Neural progenitor cell (in vitro differentiated cells): ENCODE data around the gene NDUFB10.

Experiments
- EZH2 ChIP-seq: fragments of 200-600 bp; sonication (generic); IDR thresholded peaks from 2 replicates; pipeline ENCODE4 v1.6.1; 2017; ENCODE audit warnings: antibody characterized with exemption, mild to moderate bottlenecking, moderate library complexity
- EZH2phosphoT487 ChIP-seq: fragments of 200-600 bp; sonication (generic); IDR thresholded peaks from 2 replicates; pipeline ENCODE4 v1.6.1; 2017; ENCODE audit warnings: antibody characterized with exemption
- TF ChIP-seq, protein P1 (sequence below): fragments of 200-600 bp; sonication (generic); IDR thresholded peaks from 2 replicates; pipeline ENCODE4 v1.5.1; 2017; ENCODE audit warnings: antibody characterized with exemption, mild to moderate bottlenecking

DNA sequence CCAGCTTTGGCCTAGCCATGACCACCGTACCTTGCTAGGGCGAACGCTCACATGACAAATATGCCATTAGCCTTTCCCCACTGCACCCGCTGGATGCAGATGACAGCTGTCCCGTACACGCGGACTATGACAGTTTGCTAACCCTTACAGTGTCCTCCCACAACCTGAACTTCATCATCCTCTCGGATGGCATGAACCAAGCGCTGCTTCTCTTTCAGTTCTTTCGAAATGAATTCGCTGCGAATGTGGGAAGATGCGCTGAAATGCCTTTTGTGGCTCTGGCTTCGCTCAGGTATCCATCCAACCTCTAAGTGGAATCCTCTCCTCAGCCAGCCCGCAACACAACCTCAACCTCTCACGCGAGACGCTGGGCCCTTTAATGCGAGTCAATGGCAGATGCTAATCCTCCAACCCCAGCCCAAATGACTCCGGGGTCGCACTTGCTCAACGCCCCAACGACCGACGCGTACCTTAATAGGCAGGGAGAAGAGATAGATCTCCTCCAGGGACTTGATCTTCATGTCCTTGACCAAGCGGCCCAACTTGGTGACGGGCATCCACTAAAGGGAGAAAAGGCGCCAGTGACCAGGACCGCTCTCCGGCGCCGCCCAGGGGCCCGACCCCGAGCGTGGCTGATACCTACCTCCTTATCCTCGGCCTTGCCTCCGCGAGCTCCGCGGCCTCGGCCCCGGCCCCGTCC lies 4.6 kb downstream of the NDUFB10 start:
- TF ChIP-seq, protein P1, sequence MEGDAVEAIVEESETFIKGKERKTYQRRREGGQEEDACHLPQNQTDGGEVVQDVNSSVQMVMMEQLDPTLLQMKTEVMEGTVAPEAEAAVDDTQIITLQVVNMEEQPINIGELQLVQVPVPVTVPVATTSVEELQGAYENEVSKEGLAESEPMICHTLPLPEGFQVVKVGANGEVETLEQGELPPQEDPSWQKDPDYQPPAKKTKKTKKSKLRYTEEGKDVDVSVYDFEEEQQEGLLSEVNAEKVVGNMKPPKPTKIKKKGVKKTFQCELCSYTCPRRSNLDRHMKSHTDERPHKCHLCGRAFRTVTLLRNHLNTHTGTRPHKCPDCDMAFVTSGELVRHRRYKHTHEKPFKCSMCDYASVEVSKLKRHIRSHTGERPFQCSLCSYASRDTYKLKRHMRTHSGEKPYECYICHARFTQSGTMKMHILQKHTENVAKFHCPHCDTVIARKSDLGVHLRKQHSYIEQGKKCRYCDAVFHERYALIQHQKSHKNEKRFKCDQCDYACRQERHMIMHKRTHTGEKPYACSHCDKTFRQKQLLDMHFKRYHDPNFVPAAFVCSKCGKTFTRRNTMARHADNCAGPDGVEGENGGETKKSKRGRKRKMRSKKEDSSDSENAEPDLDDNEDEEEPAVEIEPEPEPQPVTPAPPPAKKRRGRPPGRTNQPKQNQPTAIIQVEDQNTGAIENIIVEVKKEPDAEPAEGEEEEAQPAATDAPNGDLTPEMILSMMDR: peak; percentile 27
- no peak for TF ChIP-seq EZH2
- TF ChIP-seq EZH2phosphoT487: no peak
